Measurements from ENCODE around the gene NCKAP1.

DNA sequence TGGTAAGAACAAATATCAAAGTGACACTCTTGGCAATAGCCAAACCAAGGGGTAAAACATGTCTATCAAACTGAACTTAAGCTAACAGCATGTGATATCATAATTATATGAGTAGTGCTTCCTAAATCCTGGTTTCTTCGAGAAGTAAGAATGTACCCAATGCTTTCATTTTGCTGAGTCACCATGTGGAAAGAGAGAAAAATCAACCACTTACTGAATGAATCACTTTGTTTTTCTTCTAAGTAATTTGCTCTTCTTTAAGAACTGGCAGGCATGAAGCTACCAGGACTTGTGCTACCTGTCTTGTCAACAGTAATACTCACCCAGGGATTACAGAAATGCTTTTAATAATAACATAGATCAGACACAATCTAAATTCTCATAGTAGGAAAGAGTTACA is 21.3 kb upstream of the NCKAP1 start:
- TF ChIP-seq, protein P1, sequence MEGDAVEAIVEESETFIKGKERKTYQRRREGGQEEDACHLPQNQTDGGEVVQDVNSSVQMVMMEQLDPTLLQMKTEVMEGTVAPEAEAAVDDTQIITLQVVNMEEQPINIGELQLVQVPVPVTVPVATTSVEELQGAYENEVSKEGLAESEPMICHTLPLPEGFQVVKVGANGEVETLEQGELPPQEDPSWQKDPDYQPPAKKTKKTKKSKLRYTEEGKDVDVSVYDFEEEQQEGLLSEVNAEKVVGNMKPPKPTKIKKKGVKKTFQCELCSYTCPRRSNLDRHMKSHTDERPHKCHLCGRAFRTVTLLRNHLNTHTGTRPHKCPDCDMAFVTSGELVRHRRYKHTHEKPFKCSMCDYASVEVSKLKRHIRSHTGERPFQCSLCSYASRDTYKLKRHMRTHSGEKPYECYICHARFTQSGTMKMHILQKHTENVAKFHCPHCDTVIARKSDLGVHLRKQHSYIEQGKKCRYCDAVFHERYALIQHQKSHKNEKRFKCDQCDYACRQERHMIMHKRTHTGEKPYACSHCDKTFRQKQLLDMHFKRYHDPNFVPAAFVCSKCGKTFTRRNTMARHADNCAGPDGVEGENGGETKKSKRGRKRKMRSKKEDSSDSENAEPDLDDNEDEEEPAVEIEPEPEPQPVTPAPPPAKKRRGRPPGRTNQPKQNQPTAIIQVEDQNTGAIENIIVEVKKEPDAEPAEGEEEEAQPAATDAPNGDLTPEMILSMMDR (IDR thresholded peaks at IDR 0.05) = no peak
- TF ChIP-seq POLR2A (IDR thresholded peaks at IDR 0.05) = no peak

Measured in body of pancreas (tissue), 4 donors.